Endodermal cell (in vitro differentiated cells): Measurements from ENCODE around the gene ZMAT3. TPM values are rescaled to one million over a fixed set of nuclear protein-coding genes. Genes with fewer than 3 reads are reported as not detected.
"Not testable (repeated sequence)": the region's sequence is repeated elsewhere in the genome, so short reads cannot be mapped to it uniquely, and the experiment has no call there.

ENCODE experiments used
- DNase-seq: peaks from one replicate; pipeline ENCODE4 v3.0.0-alpha.2; 2017
- H3K27ac ChIP-seq: 2 replicates; pipeline ENCODE4 v1.5.1; 2013; ENCODE audit warnings: mild to moderate bottlenecking, low read depth, low read length, moderate library complexity
- H3K27me3 ChIP-seq: 2 replicates; pipeline ENCODE4 v1.6.1; 2013; ENCODE audit warnings: mild to moderate bottlenecking, low read length, moderate library complexity; ENCODE audit not compliant: insufficient read depth, control insufficient read depth, poor library complexity, severe bottlenecking
- H3K36me3 ChIP-seq: 2 replicates; pipeline ENCODE4 v1.7.0; 2013; ENCODE audit warnings: mild to moderate bottlenecking, low read length, moderate library complexity; ENCODE audit not compliant: control insufficient read depth, insufficient read depth
- H3K4me1 ChIP-seq: one replicate; pipeline ENCODE4 v1.7.0; 2013; ENCODE audit warnings: low read length; ENCODE audit not compliant: control insufficient read depth, insufficient read depth
- H3K4me3 ChIP-seq: 2 replicates; pipeline ENCODE4 v1.5.1; 2013; ENCODE audit warnings: mild to moderate bottlenecking, low read length, moderate library complexity
- H3K9ac ChIP-seq: 2 replicates; pipeline ENCODE4 v1.6.1; 2013; ENCODE audit warnings: mild to moderate bottlenecking, low read length, moderate library complexity; ENCODE audit not compliant: poor library complexity, severe bottlenecking; ENCODE audit errors: extremely low read depth
- H3K9me3 ChIP-seq: 2 replicates; pipeline ENCODE4 v1.6.1; 2013; ENCODE audit warnings: mild to moderate bottlenecking, low read length, moderate library complexity; ENCODE audit not compliant: control insufficient read depth
- H3K27ac Mint-ChIP-seq: 2 replicates; pipeline ENCODE4 v1.8.0; 2020; ENCODE audit warnings: mixed read lengths
- H3K27me3 Mint-ChIP-seq: 2 replicates; pipeline ENCODE4 v1.8.0; 2021; ENCODE audit warnings: mild to moderate bottlenecking, mixed read lengths; ENCODE audit not compliant: insufficient read depth
- H3K36me3 Mint-ChIP-seq: 2 replicates; pipeline ENCODE4 v1.8.0; 2020; ENCODE audit warnings: low read depth, mixed read lengths
- H3K4me1 Mint-ChIP-seq: 2 replicates; pipeline ENCODE4 v1.8.0; 2020; ENCODE audit warnings: mixed read lengths
- H3K4me3 Mint-ChIP-seq: 2 replicates; pipeline ENCODE4 v1.8.0; 2020; ENCODE audit warnings: mild to moderate bottlenecking, moderate library complexity, mixed read lengths
- H3K9me3 Mint-ChIP-seq: 2 replicates; pipeline ENCODE4 v1.8.0; 2020; ENCODE audit warnings: mild to moderate bottlenecking, mixed read lengths
- CTCF ChIP-seq: fragments of 200-600 bp; sonication (generic); conservative IDR thresholded peaks from 2 replicates; pipeline ENCODE4 v1.5.0; 2021; ENCODE audit warnings: antibody characterized with exemption, mild to moderate bottlenecking
- WGBS, 2 experiments: methylation state at CpG; one replicate each; pipeline versions ENCODE4 v1.1.5 to v1.1.7; 2013; ENCODE audit warnings: missing lambda C conversion rate in 2 of 2, mixed read lengths in 1 of 2; ENCODE audit not compliant: insufficient coverage in 1 of 2, insufficient read length in 1 of 2; 5-methylcytosine and 5-hydroxymethylcytosine counted together
- total RNA-seq, 2 donors: library from RNA; stranded (reverse); fragmentation: NEBNext Ultra II Directional in 1 of 2; extraction: Animal tissue kit (Norgen Biotek cat#: 25700) in 1 of 2; gene quantifications; 2 replicates in 1 of 2; 3 replicates in 1 of 2; pipeline ENCODE4 v1.2.1, GENCODE V29; 2021

The ZMAT3 gene
- total RNA-seq, 2 donors from 2014 or later = 5.8 to 6.7 TPM

- WGBS, 2 experiments = 83% methylated on average over 1 of the region's 1 CpG; no CpG with 5 or more reads in 1 of the 2 experiments
- no peak overlapping the region for H3K27ac Mint-ChIP-seq
These were observed 4.3 kb downstream of the ZMAT3 start for GRCh38 chr3:179067291-179067690.

GRCh38 chr3:179063945-179064560 lies 7.6 kb downstream of the ZMAT3 start:
- Mint-ChIP-seq H3K9me3 (no peaks in the 10 kb centered on the region), H3K4me1 (peaks cover 12% of the 10 kb centered on the region), H3K36me3 (peaks cover 8% of the 10 kb centered on the region), H3K27me3 (no peaks in the 10 kb centered on the region), H3K4me3 (no peak overlapping the region), H3K27ac (no peak overlapping the region)
- Histone ChIP-seq H3K9ac (no peak overlapping the region), H3K27ac (no peak overlapping the region), H3K36me3 (peaks cover 23% of the 10 kb centered on the region), H3K4me3 (no peak overlapping the region), H3K27me3 (no peaks in the 10 kb centered on the region), H3K4me1 (peaks cover 9% of the 10 kb centered on the region), H3K9me3 (no peaks in the 10 kb centered on the region)
- no peak for DNase-seq
- WGBS, 2 experiments = 92 to 96% methylated on average over 3 to 6 of the region's 6 CpGs
- no peak for TF ChIP-seq CTCF

More at GRCh38 chr3:179067291-179067690, 4.3 kb downstream of the ZMAT3 start:
- Histone ChIP-seq H3K36me3 (peaks cover 23% of the 10 kb centered on the region), H3K4me3 (no peak overlapping the region), H3K27ac (no peak overlapping the region), H3K9ac (no peak overlapping the region), H3K27me3 (no peaks in the 10 kb centered on the region), H3K9me3 (no peaks in the 10 kb centered on the region), H3K4me1 (peaks cover 7% of the 10 kb centered on the region)
- Mint-ChIP-seq H3K27me3 (no peaks in the 10 kb centered on the region), H3K36me3 (peaks cover 8% of the 10 kb centered on the region), H3K4me3 (no peak overlapping the region), H3K4me1 (peaks cover 12% of the 10 kb centered on the region), H3K9me3 (no peaks in the 10 kb centered on the region)
- DNase-seq = no peak
- no peak for TF ChIP-seq CTCF

- 90 to 94% methylated on average over 3 to 7 of the region's 8 CpGs for WGBS, 2 experiments
- H3K9me3 Mint-ChIP-seq = peaks cover 9% of the 10 kb centered on the region
These were observed 15.3 kb downstream of the ZMAT3 start for GRCh38 chr3:179056326-179056725.

GRCh38 chr3:179054565-179054964 lies 17.0 kb downstream of the ZMAT3 start:
- not testable (repeated sequence) for H3K4me3 Mint-ChIP-seq

More at GRCh38 chr3:179056326-179056725, 15.3 kb downstream of the ZMAT3 start:
- Histone ChIP-seq H3K9me3 (peaks cover 14% of the 10 kb centered on the region), H3K27ac (no peak overlapping the region), H3K36me3 (no peaks in the 10 kb centered on the region), H3K9ac (no peak overlapping the region), H3K27me3 (no peaks in the 10 kb centered on the region), H3K4me3 (no peak overlapping the region), H3K4me1 (no peaks in the 10 kb centered on the region)
- no peak for DNase-seq
- Mint-ChIP-seq H3K4me3 (no peak overlapping the region), H3K27ac (no peak overlapping the region), H3K36me3 (peaks cover 17% of the 10 kb centered on the region), H3K4me1 (no peaks in the 10 kb centered on the region), H3K27me3 (no peaks in the 10 kb centered on the region)
- no peak for TF ChIP-seq CTCF

More at GRCh38 chr3:179054565-179054964, 17.0 kb downstream of the ZMAT3 start:
- WGBS, 2 experiments = 85 to 89% methylated on average over 12 to 13 of the region's 13 CpGs
- not testable (repeated sequence) for H3K4me1 ChIP-seq, DNase-seq, H3K27ac ChIP-seq, H3K27ac Mint-ChIP-seq, H3K9ac ChIP-seq, H3K4me1 Mint-ChIP-seq, H3K9me3 Mint-ChIP-seq, H3K27me3 Mint-ChIP-seq, H3K36me3 ChIP-seq, H3K27me3 ChIP-seq, H3K4me3 ChIP-seq
- peaks cover 17% of the 10 kb centered on the region for H3K36me3 Mint-ChIP-seq
- peaks cover 14% of the 10 kb centered on the region for H3K9me3 ChIP-seq
